Aorta (tissue), 5 donors: ENCODE results near the gene AUP1. TPM values are rescaled to one million over a fixed set of nuclear protein-coding genes. Genes with fewer than 3 reads are reported as not detected.
"Not testable (repeated sequence)": the region's sequence is repeated elsewhere in the genome, so short reads cannot be mapped to it uniquely, and the experiment has no call there.

Experiments
- ATAC-seq: fragments of 200-7000 bp; cut with Tn5 transposase; one replicate; pipeline ENCODE4 v1.9.1; 2022; ENCODE audit warnings: moderate library complexity; ENCODE audit not compliant: low FRiP score
- DNase-seq, 2 donors: peaks; one replicate each; pipeline ENCODE4 v3.0.0-alpha.2; 2020
- H3K27ac ChIP-seq, 2 donors: one replicate each; pipeline ENCODE4 v1.5.1; 2013; ENCODE audit warnings: low read length in 2 of 2, mild to moderate bottlenecking in 2 of 2, moderate library complexity in 2 of 2, control low read depth in 1 of 2, inconsistent platforms in 1 of 2, low read depth in 1 of 2
- H3K27me3 ChIP-seq, 2 donors: one replicate each; pipeline ENCODE4 v1.6.1; 2013; ENCODE audit warnings: control low read depth in 1 of 2, low read length in 1 of 2, mild to moderate bottlenecking in 1 of 2, moderate library complexity in 1 of 2; ENCODE audit not compliant: insufficient read depth in 2 of 2, control insufficient read depth in 1 of 2
- H3K36me3 ChIP-seq, 2 donors: one replicate each; pipeline ENCODE4 v1.6.1; 2013; ENCODE audit warnings: control low read depth in 1 of 2, low read length in 1 of 2, mild to moderate bottlenecking in 1 of 2; ENCODE audit not compliant: insufficient read depth in 2 of 2, control insufficient read depth in 1 of 2
- H3K4me1 ChIP-seq, 2 donors: one replicate each; pipeline ENCODE4 v1.6.1; 2013; ENCODE audit warnings: low read length in 2 of 2, control low read depth in 1 of 2, mild to moderate bottlenecking in 1 of 2, moderate library complexity in 1 of 2; ENCODE audit not compliant: insufficient read depth in 2 of 2, control insufficient read depth in 1 of 2
- H3K4me3 ChIP-seq, 2 donors: one replicate each; pipeline ENCODE4 v1.5.1; 2013; ENCODE audit warnings: low read length in 2 of 2, control low read depth in 1 of 2, mild to moderate bottlenecking in 1 of 2
- H3K9me3 ChIP-seq: one replicate; pipeline ENCODE4 v1.6.1; 2013; ENCODE audit warnings: mild to moderate bottlenecking, low read length; ENCODE audit not compliant: control insufficient read depth
- WGBS, 2 donors: extraction: QIAGEN DNeasy Blood & Tissue Kit; methylation state at CpG; one replicate each; pipeline ENCODE4 v1.1.7; 2013; 5-methylcytosine and 5-hydroxymethylcytosine counted together
- intact Hi-C, 2 donors: fragments of 100-400 bp; cut with DNase I; formaldehyde crosslinking; loops; one replicate each; pipeline versions ENCODE4 v1.14.2 to v1.15.0; 2022
- polyA plus RNA-seq, 2 donors: library from polyadenylated mRNA; stranded (reverse); fragments of 200-250 nt; gene quantifications; one replicate each; pipeline ENCODE4 v1.2.3, GENCODE V29; 2013
- total RNA-seq, 2 donors: library from RNA; stranded (reverse); fragmentation: NEBNext Ultra II Directional; extraction: Animal tissue kit (Norgen Biotek cat#: 25700); gene quantifications; one replicate each; pipeline ENCODE4 v1.2.1, GENCODE V29; 2021
- donor health status: healthy with polysubstance abuse.
- donor health status: Bipolar disorder and iron deficiency.
- donor health status: DM: no; HTN: no; CAD: no.
- donor health status: DM: no; HTN: no; CAD: no.
- donor health status: DM: yes; HTN: yes; CAD: no.

AUP1 gene
- total and polyA plus RNA-seq, 4 donors = 49.5 to 279 (median 79.2) TPM

DNA sequence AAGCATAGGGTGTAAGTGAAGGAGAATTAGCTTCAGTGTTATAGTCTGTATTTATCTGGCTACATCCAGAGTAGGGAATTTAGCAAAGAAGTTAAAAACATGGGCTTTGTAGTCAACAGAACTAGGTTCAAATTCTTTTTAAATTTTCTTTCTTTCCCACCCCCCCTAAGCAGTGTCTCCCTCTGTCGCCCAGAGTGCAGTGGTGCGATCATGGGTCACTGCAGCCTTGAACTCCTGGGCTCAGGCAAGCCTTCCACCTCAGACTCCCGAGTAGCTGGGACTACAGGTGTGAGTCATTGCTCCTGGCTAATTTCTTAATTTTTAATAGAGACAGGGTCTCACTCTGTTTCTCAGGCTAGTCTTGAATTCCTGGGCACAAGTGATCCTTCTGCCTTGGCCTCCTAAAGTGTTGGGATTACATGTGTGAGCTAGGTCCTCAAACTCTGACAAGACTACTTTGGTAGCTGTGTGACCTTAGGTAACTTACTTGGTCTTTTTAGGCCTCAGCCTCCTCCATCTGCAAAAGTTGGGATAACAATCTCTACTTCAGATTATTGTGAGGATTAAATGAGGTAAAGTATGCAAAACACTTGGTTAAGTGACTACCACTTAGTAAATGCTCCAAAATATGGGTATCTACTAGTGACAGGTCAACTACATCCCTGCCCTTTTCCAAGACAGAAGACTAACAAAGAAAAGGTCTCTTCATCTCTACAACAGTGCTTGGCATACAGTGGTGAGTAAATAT is 42.8 kb upstream of the AUP1 start:
- 69 to 71% methylated on average over 3 of the region's 3 CpGs for WGBS, 2 donors
- H3K4me1 ChIP-seq = no peaks in the 10 kb centered on the region
- intact Hi-C loops = no loop called here

DNA sequence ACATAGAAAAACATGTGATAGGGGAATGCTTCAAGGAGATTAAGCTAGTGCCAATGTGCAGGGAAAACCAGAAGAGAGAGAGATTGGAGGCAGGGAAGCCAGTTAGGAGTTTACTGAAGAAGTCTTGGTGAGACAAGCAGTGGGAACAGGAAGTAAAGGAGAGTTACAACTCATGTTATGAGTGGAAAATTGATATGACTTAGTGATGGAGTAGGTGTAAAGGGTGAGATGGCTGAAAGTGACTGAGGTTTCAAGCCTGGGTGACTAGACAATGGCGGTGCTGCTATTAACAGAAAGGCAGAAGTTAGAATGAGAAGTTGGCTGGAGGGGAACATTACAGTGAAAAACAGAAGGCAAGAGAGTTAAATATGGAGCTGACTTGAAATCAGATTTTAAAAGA is 41.6 kb upstream of the AUP1 start:
- 85% methylated on average over 1 of the region's 1 CpG for WGBS, 2 donors
- intact Hi-C loops = no loop called here
- H3K27ac ChIP-seq = no peak overlapping the region
- no peak for DNase-seq
- no peaks in the 10 kb centered on the region for H3K36me3 ChIP-seq
- H3K9me3 ChIP-seq = no peaks in the 10 kb centered on the region
- H3K4me1 ChIP-seq = peaks cover 0 to 2% of the 10 kb centered on the region in 2 donors
- H3K27me3 ChIP-seq = no peaks in the 10 kb centered on the region
- ATAC-seq = no peak
- no peak overlapping the region for H3K4me3 ChIP-seq

More for the DNA sequence above, 42.8 kb upstream of the AUP1 start:
- no peaks in the 10 kb centered on the region for H3K36me3 ChIP-seq
- H3K4me3 ChIP-seq = no peak overlapping the region
- H3K27ac ChIP-seq = no peak overlapping the region
- ATAC-seq = no peak
- DNase-seq = no peak
- no peaks in the 10 kb centered on the region for H3K27me3 ChIP-seq
- H3K9me3 ChIP-seq = no peaks in the 10 kb centered on the region

- DNase-seq (no peak), ATAC-seq (no peak)
- Histone ChIP-seq H3K27ac (no peak overlapping the region), H3K4me3 (no peak overlapping the region), H3K27me3 (no peaks in the 10 kb centered on the region), H3K9me3 (no peaks in the 10 kb centered on the region), H3K4me1 (peaks cover 0 to 2% of the 10 kb centered on the region in 2 donors), H3K36me3 (no peaks in the 10 kb centered on the region)
- intact Hi-C loops = no loop called here
- 78 to 92% methylated on average over 1 of the region's 1 CpG for WGBS, 2 donors
These were observed 40.2 kb upstream of the AUP1 start for GRCh38 chr2:74569686-74570085.

- ATAC-seq = no peak
- H3K36me3 ChIP-seq = no peaks in the 10 kb centered on the region
- H3K27ac ChIP-seq = no peak overlapping the region
- no peak for DNase-seq
- H3K9me3 ChIP-seq = no peaks in the 10 kb centered on the region
- peaks cover 0 to 2% of the 10 kb centered on the region in 2 donors for H3K4me1 ChIP-seq
- intact Hi-C loops = no loop called here
- H3K4me3 ChIP-seq = no peak overlapping the region
- 46 to 52% methylated on average over 5 of the region's 5 CpGs for WGBS, 2 donors
- no peaks in the 10 kb centered on the region for H3K27me3 ChIP-seq
These were observed 38.4 kb upstream of the AUP1 start for GRCh38 chr2:74567881-74568280.

GRCh38 chr2:74566754-74567085 is 37.2 kb upstream of the AUP1 start:
- Histone ChIP-seq H3K27me3 (no peaks in the 10 kb centered on the region), H3K4me3 (no peak overlapping the region), H3K9me3 (no peaks in the 10 kb centered on the region), H3K4me1 (peaks cover 0 to 2% of the 10 kb centered on the region in 2 donors), H3K36me3 (no peaks in the 10 kb centered on the region), H3K27ac (no peak overlapping the region)
- no peak for DNase-seq
- no peak for ATAC-seq
- intact Hi-C loops = no loop called here

DNA sequence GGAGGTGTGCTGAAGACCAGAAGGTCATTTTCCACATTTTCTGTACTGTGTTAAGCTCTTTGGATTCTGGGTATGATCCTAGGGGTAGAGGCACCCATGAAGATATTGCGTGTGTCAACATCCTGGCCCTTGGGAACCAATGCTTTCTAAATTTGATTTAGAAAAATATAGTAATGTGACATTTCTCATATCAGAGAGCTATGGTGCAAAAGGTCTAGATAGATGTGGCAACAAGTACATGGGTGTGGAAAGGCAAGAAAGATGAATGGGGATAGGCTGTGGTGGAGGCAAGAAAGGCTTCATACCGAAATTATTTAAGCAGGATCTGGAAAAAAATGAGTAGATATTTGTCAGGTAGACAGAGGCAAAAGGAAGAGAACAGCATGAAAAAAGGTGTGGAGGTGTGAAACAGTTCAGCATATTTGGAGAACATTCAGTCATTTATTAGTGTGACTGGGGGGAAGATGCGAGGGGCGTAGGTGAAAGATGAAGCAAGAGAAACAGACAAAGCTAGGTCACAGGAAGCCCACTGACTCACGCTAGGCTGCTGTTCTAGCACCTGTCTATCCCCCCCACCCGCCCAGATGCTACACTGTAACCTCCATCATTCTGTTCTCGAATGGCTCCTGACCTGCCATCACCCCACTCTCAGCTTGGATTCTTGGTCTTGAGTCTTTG is 36.7 kb upstream of the AUP1 start:
- intact Hi-C loops = no loop called here
- ATAC-seq (no peak), DNase-seq (no peak)
- no peak overlapping the region for H3K4me3 ChIP-seq
- H3K27me3 ChIP-seq = no peaks in the 10 kb centered on the region
- H3K9me3 ChIP-seq = no peaks in the 10 kb centered on the region
- WGBS, 2 donors = 62 to 73% methylated on average over 7 of the region's 7 CpGs
- peaks cover 0 to 2% of the 10 kb centered on the region in 2 donors for H3K4me1 ChIP-seq
- no peak overlapping the region for H3K27ac ChIP-seq
- no peaks in the 10 kb centered on the region for H3K36me3 ChIP-seq

DNA sequence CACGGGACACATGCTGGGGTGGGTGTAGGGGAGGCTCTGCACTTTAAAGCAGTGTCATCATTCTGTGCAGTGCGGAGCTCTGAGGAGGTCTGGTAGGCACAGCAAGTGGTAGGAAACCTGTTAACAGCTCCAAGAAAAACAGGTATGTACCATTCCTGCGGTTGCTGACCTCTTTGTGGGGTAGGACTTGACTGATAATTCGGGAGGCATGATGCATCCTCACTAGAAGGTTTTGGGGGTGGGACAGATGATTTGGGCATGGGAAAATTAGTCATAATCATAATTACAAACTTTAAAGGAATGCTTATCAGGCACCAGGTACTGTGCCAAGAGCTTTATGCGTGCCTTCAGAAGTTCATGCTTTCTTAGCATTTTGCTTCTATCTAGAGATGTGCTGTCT is 34.7 kb upstream of the AUP1 start:
- intact Hi-C loops = no loop called here

GRCh38 chr2:74562126-74562775 is 32.7 kb upstream of the AUP1 start:
- Histone ChIP-seq H3K27me3 (no peaks in the 10 kb centered on the region), H3K4me1 (peaks cover 0 to 2% of the 10 kb centered on the region in 2 donors), H3K4me3 (no peak overlapping the region), H3K36me3 (no peaks in the 10 kb centered on the region), H3K9me3 (no peaks in the 10 kb centered on the region), H3K27ac (no peak overlapping the region)
- no peak for ATAC-seq
- intact Hi-C loops = no loop called here
- no peak for DNase-seq
- 78 to 81% methylated on average over 7 of the region's 7 CpGs for WGBS, 2 donors

More for the DNA sequence above, 34.7 kb upstream of the AUP1 start:
- 52 to 59% methylated on average over 5 of the region's 5 CpGs for WGBS, 2 donors
- Histone ChIP-seq H3K27ac (no peak overlapping the region), H3K4me1 (peaks cover 0 to 2% of the 10 kb centered on the region in 2 donors), H3K27me3 (no peaks in the 10 kb centered on the region), H3K4me3 (no peak overlapping the region), H3K9me3 (no peaks in the 10 kb centered on the region), H3K36me3 (no peaks in the 10 kb centered on the region)
- DNase-seq = no peak
- no peak for ATAC-seq

DNA sequence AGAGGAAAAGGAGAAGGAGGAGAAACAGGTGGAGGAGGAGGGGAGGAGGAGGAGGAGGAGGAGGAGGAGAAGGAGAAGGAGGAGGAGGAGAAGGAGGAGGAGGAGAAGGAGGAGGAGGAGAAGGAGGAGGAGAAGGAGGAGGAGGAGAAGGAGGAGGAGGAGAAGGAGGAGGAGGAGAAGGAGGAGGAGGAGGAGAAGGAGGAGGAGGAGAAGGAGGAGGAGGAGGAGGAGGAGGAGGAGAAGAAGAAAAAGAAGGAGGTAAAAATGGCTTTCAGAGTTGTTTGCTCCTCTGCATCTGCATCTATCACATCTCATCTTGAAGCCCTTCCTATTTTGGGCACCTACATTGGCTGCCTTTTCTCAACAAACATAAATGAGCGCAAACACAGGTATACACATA is 31.5 kb upstream of the AUP1 start:
- 87 to 97% methylated on average over 1 of the region's 1 CpG for WGBS, 2 donors
- H3K4me3 ChIP-seq, H3K27ac ChIP-seq, ATAC-seq, H3K36me3 ChIP-seq, H3K4me1 ChIP-seq, DNase-seq, H3K27me3 ChIP-seq, H3K9me3 ChIP-seq, intact Hi-C loops: not testable (repeated sequence)
